OCI-LY7 (cell line): Measurements from ENCODE around the gene NCOA3. TPM values are rescaled to one million over a fixed set of nuclear protein-coding genes. Genes with fewer than 3 reads are reported as not detected.

Source experiments
- BruUV-seq: library from RNA; stranded (reverse); fragments of 400-500 nt; replicated peaks from 2 replicates; lab custom pipeline; 2021; lab: Mats Ljungman, UMichigan
- CTCF ChIA-PET: fragments of 300-600 bp; sonication (Branson Sonifier 250); formaldehyde crosslinking; loops from one replicate; lab custom pipeline; 2022; ENCODE audit warnings: antibody characterized with exemption; ENCODE audit not compliant: unreplicated experiment; lab: Charles Lee
- POLR2A ChIA-PET: fragments of 300-600 bp; sonication (Branson Sonifier 250); formaldehyde crosslinking; loops from one replicate; lab custom pipeline; 2022; ENCODE audit warnings: antibody characterized with exemption; lab: Charles Lee
- DNase-seq: peaks from one replicate; pipeline ENCODE4 v3.0.0-alpha.2; 2015; ENCODE audit warnings: low spot score
- H2AFZ ChIP-seq: fragments of 200-600 bp; sonication (generic), shearing (Covaris generic); 2 replicates; pipeline ENCODE4 v1.6.1; 2014; ENCODE audit warnings: mild to moderate bottlenecking, antibody characterized with exemption, low read length, moderate library complexity
- H3K27ac ChIP-seq: fragments of 200-600 bp; sonication (generic); 2 replicates; pipeline ENCODE4 v1.5.1; 2014; ENCODE audit warnings: mixed run types, low read depth, mild to moderate bottlenecking, moderate library complexity, low read length, inconsistent platforms; ENCODE audit not compliant: poor library complexity, severe bottlenecking
- H3K36me3 ChIP-seq: fragments of 200-600 bp; sonication (generic); 2 replicates; pipeline ENCODE4 v1.6.1; 2014; ENCODE audit warnings: mild to moderate bottlenecking, antibody characterized with exemption, low read length, moderate library complexity, mixed read lengths; ENCODE audit not compliant: insufficient read depth
- H3K4me1 ChIP-seq: fragments of 200-600 bp; sonication (generic); 2 replicates; pipeline ENCODE4 v1.5.1; 2014; ENCODE audit warnings: mild to moderate bottlenecking, low read length; ENCODE audit not compliant: insufficient read depth, poor library complexity, severe bottlenecking
- H3K4me2 ChIP-seq: fragments of 200-600 bp; sonication (generic); 2 replicates; pipeline ENCODE4 v1.6.1; 2014; ENCODE audit warnings: mild to moderate bottlenecking, low read length
- H3K4me3 ChIP-seq: fragments of 200-600 bp; sonication (generic); 2 replicates; pipeline ENCODE4 v1.5.1; 2014; ENCODE audit warnings: mild to moderate bottlenecking, low read depth, low read length; ENCODE audit not compliant: poor library complexity, severe bottlenecking
- H3K79me2 ChIP-seq: fragments of 200-600 bp; sonication (generic); 2 replicates; pipeline ENCODE4 v1.6.1; 2016; ENCODE audit warnings: low read depth, mild to moderate bottlenecking, low read length, moderate library complexity, mixed read lengths; ENCODE audit not compliant: insufficient read depth
- H3K9me2 ChIP-seq: fragments of 200-600 bp; sonication (generic); 2 replicates; pipeline ENCODE4 v1.6.1; 2016; ENCODE audit warnings: mild to moderate bottlenecking, low read length, mixed read lengths; ENCODE audit not compliant: insufficient read depth
- H3K9me3 ChIP-seq: fragments of 200-600 bp; sonication (generic); 2 replicates; pipeline ENCODE4 v1.6.1; 2014; ENCODE audit warnings: mild to moderate bottlenecking, mixed run types, low read length, mixed read lengths
- H4K20me1 ChIP-seq: fragments of 200-600 bp; sonication (generic); 2 replicates; pipeline ENCODE4 v1.6.1; 2014; ENCODE audit warnings: mild to moderate bottlenecking, antibody characterized with exemption, low read length, moderate library complexity, mixed read lengths; ENCODE audit not compliant: insufficient read depth
- CTCF ChIP-seq: fragments of 200-600 bp; sonication (generic); conservative IDR thresholded peaks from 2 replicates; pipeline ENCODE4 v1.5.1; 2014; ENCODE audit warnings: mild to moderate bottlenecking, antibody characterized with exemption, low read length, moderate library complexity, mixed read lengths
- EZH2phosphoT487 ChIP-seq: fragments of 200-600 bp; sonication (generic); IDR thresholded peaks from 2 replicates; pipeline ENCODE4 v1.6.1; 2018; ENCODE audit warnings: low read depth, borderline replicate concordance, mild to moderate bottlenecking, mixed run types, antibody characterized with exemption, low read length, moderate library complexity, mixed read lengths
- intact Hi-C: fragments of 100-400 bp; cut with micrococcal nuclease; formaldehyde crosslinking; loops from one replicate; pipeline ENCODE4 v1.10.0; 2022; ENCODE audit not compliant: unreplicated experiment
- total RNA-seq, 2 experiments: library from RNA; depleted of rRNA in 1 of 2; stranded (reverse); fragments of >200 nt in 1 of 2; shearing (Covaris generic) in 1 of 2; gene quantifications; 2 replicates each; pipeline ENCODE4 v1.2.3, GENCODE V29; 2014 to 2022

The NCOA3 gene
- total RNA-seq, 2 experiments from 2014 or later = 50.5 to 75.6 TPM

- Histone ChIP-seq H3K9me3 (no peaks in the 10 kb centered on the region), H3K9me2 (no peaks in the 10 kb centered on the region), H2AFZ (no peak overlapping the region), H3K79me2 (peaks cover 98% of the 10 kb centered on the region), H3K4me2 (no peak overlapping the region), H3K4me1 (peaks cover 48% of the 10 kb centered on the region), H3K36me3 (peaks cover 69% of the 10 kb centered on the region), H3K27ac (no peak overlapping the region), H3K4me3 (no peak overlapping the region), H4K20me1 (peaks cover 11% of the 10 kb centered on the region; the same call in 1 of the 2 replicates)
- BruUV-seq = no TSS peak
- ChIA-PET POLR2A (no interaction called here), CTCF (no interaction called here)
- DNase-seq = no peak
- TF ChIP-seq EZH2phosphoT487 (no peak), CTCF (no peak)
- intact Hi-C loops = no loop called here
Measured at GRCh38 chr20:47581090-47581489, 79.4 kb downstream of the NCOA3 start.

- Histone ChIP-seq H3K79me2 (peaks cover 97% of the 10 kb centered on the region), H3K4me3 (no peak overlapping the region), H3K4me1 (peaks cover 31% of the 10 kb centered on the region), H3K4me2 (no peak overlapping the region), H2AFZ (no peak overlapping the region), H3K27ac (peak overlapping the region; percentile 21), H3K9me3 (no peaks in the 10 kb centered on the region), H3K9me2 (no peaks in the 10 kb centered on the region), H3K36me3 (peaks cover 85% of the 10 kb centered on the region), H4K20me1 (no peaks in the 10 kb centered on the region)
- no peak for DNase-seq
- ChIA-PET POLR2A (interaction anchor here (0.7 to 1.7 kb wide), 3 partner anchors 11 to 23 kb away, joined by 3 to 6 read pairs (median 6); no protein-coding TSS in a partner anchor), CTCF (no interaction called here)
- no peak for TF ChIP-seq CTCF
- TF ChIP-seq EZH2phosphoT487 = no peak
- intact Hi-C loops = no loop called here
- BruUV-seq = no TSS peak
Measured at GRCh38 chr20:47583551-47583950, 81.9 kb downstream of the NCOA3 start.

GRCh38 chr20:47585087-47585747 is 83.5 kb downstream of the NCOA3 start:
- H3K79me2 ChIP-seq = peaks cover 97% of the 10 kb centered on the region
- ChIA-PET CTCF (no interaction called here), POLR2A (interaction anchor here (0.5 to 0.9 kb wide), 6 partner anchors 12 to 229 kb away, joined by 3 to 5 read pairs (median 4); no protein-coding TSS in a partner anchor)
- no peaks in the 10 kb centered on the region for H4K20me1 ChIP-seq
- H3K4me3 ChIP-seq = no peak overlapping the region
- TF ChIP-seq EZH2phosphoT487 (no peak), CTCF (no peak)
- peak overlapping the region; percentile 50 for H3K27ac ChIP-seq
- peak overlapping the region; percentile 24 for H3K4me2 ChIP-seq
- BruUV-seq = TSS peak; percentile 18
- intact Hi-C loops = no loop called here
- H3K4me1 ChIP-seq = peaks cover 26% of the 10 kb centered on the region
- no peaks in the 10 kb centered on the region for H3K9me2 ChIP-seq
- no peaks in the 10 kb centered on the region for H3K9me3 ChIP-seq
- H2AFZ ChIP-seq = no peak overlapping the region
- H3K36me3 ChIP-seq = peaks cover 81% of the 10 kb centered on the region
- no peak for DNase-seq
